Measurements from ENCODE around the gene DLG4. TPM values are rescaled to one million over a fixed set of nuclear protein-coding genes. Genes with fewer than 3 reads are reported as not detected.
A peak's percentile ranks its signal among the peaks of the same experiment; 100 is the strongest.

Gene DLG4
- total and polyA plus RNA-seq, 2 experiments from 2014 or later = 2.9 to 10.7 TPM

- peak overlapping the region; percentile 85 for H3K4me2 ChIP-seq
- H3K4me3 ChIP-seq = peak overlapping the region; percentile 46
- H4K20me1 ChIP-seq (ENCODE audit: insufficient read depth, poor library complexity, severe bottlenecking) = no peaks in the 10 kb centered on the region
- no peak for TF ChIP-seq EZH2phosphoT487 (IDR thresholded peaks at IDR 0.05; ENCODE audit: low read depth, severe bottlenecking, unreplicated experiment)
- no peak for TF ChIP-seq CTCF (IDR thresholded peaks at IDR 0.05; ENCODE audit: poor library complexity)
- no peak for TF ChIP-seq EZH2 (IDR thresholded peaks at IDR 0.05; ENCODE audit: borderline replicate concordance)
- peaks cover 27% of the 10 kb centered on the region for H3K4me1 ChIP-seq (ENCODE audit: insufficient read depth)
- H3K9me2 ChIP-seq (replicated peaks; ENCODE audit: insufficient read depth) = no peaks in the 10 kb centered on the region
- no peaks in the 10 kb centered on the region for H3K9me3 ChIP-seq (ENCODE audit: low read depth)
- 12% methylated on average over 23 of the region's 26 CpGs for WGBS (ENCODE audit: low lambda C conversion rate, missing lambda C conversion rate)
- DNase-seq (ENCODE audit: low spot score) = peak; percentile 88
- H3K36me3 ChIP-seq (replicated peaks; ENCODE audit: insufficient read depth, low read depth) = no peaks in the 10 kb centered on the region
- peak overlapping the region; percentile 98 for H3K27ac ChIP-seq
- H3K79me2 ChIP-seq = peaks cover 29% of the 10 kb centered on the region
- H2AFZ ChIP-seq = peak overlapping the region; percentile 67
- H3K27me3 ChIP-seq = peaks cover 5% of the 10 kb centered on the region
Measured at GRCh38 chr17:7262935-7263800, 43.5 kb upstream of the DLG4 start.

GRCh38 chr17:7262192-7262934 is 42.7 kb upstream of the DLG4 start, which contains the start of gene CLDN7:
CLDN7 (minus strand) TSS chr17:7262478; CDS start chr17:7262043, 435 bp downstream.
- 3% methylated on average over 36 of the region's 64 CpGs for WGBS (ENCODE audit: low lambda C conversion rate, missing lambda C conversion rate)
- Histone ChIP-seq H3K79me2 (peaks cover 34% of the 10 kb centered on the region), H2AFZ (peak within 1 kb of the TSS; percentile 67), H3K27me3 (peaks cover 5% of the 10 kb centered on the region), H3K4me1 (ENCODE audit: insufficient read depth) (peaks cover 34% of the 10 kb centered on the region), H3K4me3 (peak within 1 kb of the TSS; percentile 87), H3K9me3 (ENCODE audit: low read depth) (no peaks in the 10 kb centered on the region), H3K4me2 (peak within 1 kb of the TSS; percentile 85), H4K20me1 (ENCODE audit: insufficient read depth, poor library complexity, severe bottlenecking) (no peaks in the 10 kb centered on the region), H3K27ac (peak within 1 kb of the TSS; percentile 98), H3K36me3 (replicated peaks; ENCODE audit: insufficient read depth, low read depth) (no peaks in the 10 kb centered on the region), H3K9me2 (replicated peaks; ENCODE audit: insufficient read depth) (no peaks in the 10 kb centered on the region)
- TF ChIP-seq CTCF (IDR thresholded peaks at IDR 0.05; ENCODE audit: poor library complexity) (peak; percentile 28), EZH2 (IDR thresholded peaks at IDR 0.05; ENCODE audit: borderline replicate concordance) (no peak), EZH2phosphoT487 (IDR thresholded peaks at IDR 0.05; ENCODE audit: low read depth, severe bottlenecking, unreplicated experiment) (peak; percentile 23)
- DNase-seq (ENCODE audit: low spot score) = peak; percentile 95

DNA sequence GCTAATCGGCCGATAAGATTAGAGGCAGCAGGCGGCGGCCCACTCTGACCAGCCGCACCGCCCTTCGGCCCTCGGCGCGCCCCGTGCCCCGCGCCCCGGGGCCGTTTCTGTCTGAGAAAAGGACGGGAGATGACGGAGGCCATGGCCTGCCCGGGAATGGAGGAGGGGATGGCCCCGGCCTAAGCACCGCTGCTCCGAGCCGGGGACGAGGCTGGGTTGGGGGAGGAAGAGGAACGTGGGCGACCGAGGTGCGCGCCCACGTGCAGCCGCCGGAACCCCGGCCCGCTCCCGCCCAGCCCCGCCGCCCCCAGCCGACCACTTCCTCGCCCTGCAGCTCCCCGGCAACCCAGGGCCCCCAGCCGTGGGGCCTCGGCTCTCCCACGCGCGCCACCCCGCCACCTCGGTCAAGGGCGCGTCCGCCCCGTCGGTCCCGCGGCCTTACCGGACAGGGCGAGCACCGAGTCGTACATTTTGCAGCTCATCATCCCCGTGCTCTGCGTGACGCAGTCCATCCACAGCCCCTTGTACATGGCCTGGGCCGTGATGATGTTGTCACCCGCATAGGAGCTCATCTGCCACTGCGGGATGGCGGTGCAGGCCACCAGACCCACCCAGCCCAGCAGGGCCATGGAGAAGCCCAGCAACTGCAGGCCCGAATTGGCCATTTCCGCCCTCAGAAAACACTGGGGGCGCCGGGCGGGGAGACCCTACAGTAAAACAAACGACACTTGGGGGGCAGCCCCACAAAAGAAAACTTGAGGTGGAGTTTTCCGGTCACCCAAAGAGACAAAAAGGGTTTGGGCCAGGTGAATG is 41.9 kb upstream of the DLG4 start:
- H3K79me2 ChIP-seq = peaks cover 41% of the 10 kb centered on the region
- H3K4me1 ChIP-seq (ENCODE audit: insufficient read depth) = peaks cover 34% of the 10 kb centered on the region
- peak overlapping the region; percentile 78 for H3K4me2 ChIP-seq
- WGBS (ENCODE audit: low lambda C conversion rate, missing lambda C conversion rate) = 6% methylated on average over 45 of the region's 71 CpGs
- no peak for TF ChIP-seq EZH2 (IDR thresholded peaks at IDR 0.05; ENCODE audit: borderline replicate concordance)
- no peak for TF ChIP-seq CTCF (IDR thresholded peaks at IDR 0.05; ENCODE audit: poor library complexity)
- TF ChIP-seq EZH2phosphoT487 (IDR thresholded peaks at IDR 0.05; ENCODE audit: low read depth, severe bottlenecking, unreplicated experiment) = peak; percentile 30
- no peaks in the 10 kb centered on the region for H3K36me3 ChIP-seq (replicated peaks; ENCODE audit: insufficient read depth, low read depth)
- H3K4me3 ChIP-seq = peak overlapping the region; percentile 87
- peak; percentile 38 for DNase-seq (ENCODE audit: low spot score)
- H3K9me3 ChIP-seq (ENCODE audit: low read depth) = no peaks in the 10 kb centered on the region
- H2AFZ ChIP-seq = peak overlapping the region; percentile 61
- H3K27me3 ChIP-seq = peaks cover 5% of the 10 kb centered on the region
- peak overlapping the region; percentile 94 for H3K27ac ChIP-seq
- H3K9me2 ChIP-seq (replicated peaks; ENCODE audit: insufficient read depth) = no peaks in the 10 kb centered on the region
- no peaks in the 10 kb centered on the region for H4K20me1 ChIP-seq (ENCODE audit: insufficient read depth, poor library complexity, severe bottlenecking)

All from hepatocyte (in vitro differentiated cells).